T-helper 22 cell (primary cell): ENCODE measurements around the gene TNPO1.
"Not testable (repeated sequence)": the region's sequence is repeated elsewhere in the genome, so short reads cannot be mapped to it uniquely, and the experiment has no call there.

ENCODE experiments used
- DNase-seq: peaks from one replicate; pipeline ENCODE4 v3.0.0-alpha.2; 2020; ENCODE audit warnings: low read depth

The TNPO1 gene

DNA sequence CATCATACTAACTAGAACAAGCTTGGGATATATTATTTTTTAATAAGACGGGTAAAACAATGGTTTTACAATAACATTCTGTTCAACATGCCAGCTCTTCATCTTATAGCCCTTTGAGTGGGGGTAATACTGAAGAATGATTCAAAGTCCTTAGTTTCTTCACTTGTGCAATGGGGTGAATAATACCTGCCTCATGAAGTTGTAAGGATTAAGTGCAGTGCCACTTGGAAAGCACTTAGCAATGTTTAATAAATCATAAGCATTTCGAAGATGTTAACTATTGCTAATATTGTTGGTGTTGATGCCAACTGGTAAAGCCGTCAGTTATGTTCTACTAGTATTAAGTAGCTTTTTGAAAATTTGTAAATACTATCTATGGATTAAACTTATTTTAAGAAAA is 38.0 kb downstream of the TNPO1 start:
- DNase-seq = no peak

- DNase-seq = no peak
Measured at GRCh38 chr5:72855821-72856220, 39.4 kb downstream of the TNPO1 start.

- DNase-seq = no peak
Measured at GRCh38 chr5:72857396-72857795, 40.9 kb downstream of the TNPO1 start.

GRCh38 chr5:72859127-72859526 is 42.7 kb downstream of the TNPO1 start:
- no peak for DNase-seq

DNA sequence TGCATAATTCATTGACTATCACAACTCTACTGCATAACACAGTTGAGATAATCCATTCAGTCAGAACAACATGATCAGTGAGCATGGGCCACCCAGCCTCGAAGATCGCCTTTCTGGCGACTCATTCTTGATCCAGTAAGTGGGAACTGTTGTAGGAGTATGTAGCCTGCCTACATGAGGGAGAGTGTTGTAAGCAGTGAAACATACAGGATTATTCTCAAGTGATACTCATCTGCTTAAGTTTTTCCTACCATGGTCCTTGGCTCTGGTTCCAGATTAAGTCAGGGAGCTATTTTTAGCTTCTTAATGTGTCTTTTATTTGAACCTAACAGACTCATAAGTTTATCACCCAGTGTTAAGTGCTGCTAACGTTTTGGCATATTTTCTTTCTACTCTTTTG is 44.0 kb downstream of the TNPO1 start:
- no peak for DNase-seq

- no peak for DNase-seq
Measured at GRCh38 chr5:72871366-72872024, 55.0 kb downstream of the TNPO1 start.

DNA sequence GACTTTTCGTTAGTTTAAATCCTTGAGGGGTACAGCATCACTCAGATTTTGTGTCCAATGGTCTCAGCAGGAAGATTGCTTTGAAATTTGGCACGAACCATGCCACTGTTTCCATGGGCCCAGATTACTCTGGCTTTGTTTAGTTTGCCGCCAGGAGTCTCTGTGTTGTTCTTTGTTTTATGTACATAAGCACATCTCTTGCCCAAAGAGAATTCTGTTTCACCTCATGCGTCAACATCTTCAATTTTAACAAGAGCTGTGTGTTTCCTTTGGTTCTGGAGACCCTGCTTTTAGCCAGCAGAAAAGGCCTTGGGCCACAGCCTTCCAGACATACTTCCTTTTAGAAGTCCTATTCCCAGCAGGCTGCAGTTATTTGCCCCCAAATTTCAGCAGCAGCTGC is 62.4 kb downstream of the TNPO1 start:
- no peak for DNase-seq

- DNase-seq = no peak
Measured at GRCh38 chr5:72882989-72883388, 66.5 kb downstream of the TNPO1 start.

DNA sequence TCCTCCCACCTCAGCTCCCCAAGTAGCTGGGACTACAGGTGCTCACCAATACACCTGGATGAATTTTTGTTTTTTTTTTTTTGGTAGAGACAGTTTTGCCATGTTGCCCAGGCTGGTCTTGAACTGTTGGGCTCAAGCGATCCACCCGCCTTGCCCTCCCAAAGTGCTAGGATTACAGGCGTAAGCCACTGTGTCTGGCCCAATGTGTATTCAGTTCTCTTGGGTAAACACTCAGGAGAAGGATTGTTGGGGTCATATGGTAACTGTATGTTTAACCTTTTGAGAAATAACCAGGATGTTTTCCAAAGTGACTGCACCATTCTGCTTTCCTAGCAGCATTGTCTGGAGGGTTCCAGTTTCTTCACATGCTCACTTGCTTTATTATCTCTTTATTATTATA is 67.4 kb downstream of the TNPO1 start:
- no peak for DNase-seq

DNA sequence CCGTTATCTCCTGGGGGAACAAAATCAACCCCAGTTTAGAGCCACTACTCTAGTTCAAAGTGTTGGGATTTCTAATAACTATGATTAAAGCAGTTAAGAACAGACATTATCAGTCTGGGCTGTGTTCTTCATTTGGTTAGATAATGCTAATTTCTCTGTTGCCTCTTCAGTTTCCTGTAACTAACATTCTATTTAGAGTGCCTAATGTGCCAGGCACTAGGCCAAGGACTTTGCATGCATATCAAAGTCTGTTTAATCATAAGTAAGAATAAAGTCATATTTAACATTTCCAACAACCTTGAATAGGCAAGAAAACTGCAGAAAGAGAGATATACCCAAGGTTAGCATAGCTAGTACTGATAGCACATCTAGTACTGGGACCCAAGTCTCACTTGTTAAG is 68.4 kb downstream of the TNPO1 start:
- DNase-seq = no peak

- DNase-seq = no peak
Measured at GRCh38 chr5:72885824-72886223, 69.4 kb downstream of the TNPO1 start.

- DNase-seq = no peak
Measured at GRCh38 chr5:72888595-72888994, 72.1 kb downstream of the TNPO1 start.

DNA sequence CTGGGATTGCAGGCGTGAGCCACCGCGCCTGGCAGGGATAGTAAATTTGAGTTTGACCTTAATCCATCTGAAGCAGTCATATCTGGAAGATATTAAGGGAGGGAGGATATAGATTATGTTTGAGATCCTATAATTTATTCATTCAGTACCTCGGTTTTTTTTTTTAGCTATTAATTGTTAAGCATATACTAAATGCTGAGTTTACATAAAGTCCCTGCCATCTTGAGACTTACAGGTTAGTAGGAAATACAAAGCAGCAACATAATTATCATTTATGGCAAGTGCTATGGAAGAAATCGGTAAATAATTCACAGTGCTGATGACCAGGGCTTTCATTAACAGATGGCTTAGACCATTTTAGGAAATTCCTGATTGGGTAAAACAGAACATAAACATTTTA is 72.9 kb downstream of the TNPO1 start:
- no peak for DNase-seq

DNA sequence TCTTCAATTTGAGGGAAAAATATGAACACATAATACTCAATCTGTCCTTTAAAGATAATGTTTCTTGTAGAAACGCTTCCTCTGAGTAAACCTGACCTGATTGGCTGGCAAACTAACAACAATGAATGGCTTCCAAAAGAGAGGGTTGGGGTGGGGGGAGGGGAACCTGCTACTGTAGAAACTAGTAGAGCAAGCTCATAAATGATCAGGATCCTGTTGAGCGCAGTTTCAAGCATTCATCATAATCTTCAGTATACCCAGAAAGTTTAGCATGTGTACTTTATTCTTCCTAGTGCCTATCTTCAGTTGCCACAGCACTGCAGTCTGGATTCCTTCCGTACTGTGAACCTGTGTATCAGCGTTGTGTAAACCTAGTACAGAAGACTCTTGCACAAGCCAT is 76.4 kb downstream of the TNPO1 start:
- DNase-seq = no peak

DNA sequence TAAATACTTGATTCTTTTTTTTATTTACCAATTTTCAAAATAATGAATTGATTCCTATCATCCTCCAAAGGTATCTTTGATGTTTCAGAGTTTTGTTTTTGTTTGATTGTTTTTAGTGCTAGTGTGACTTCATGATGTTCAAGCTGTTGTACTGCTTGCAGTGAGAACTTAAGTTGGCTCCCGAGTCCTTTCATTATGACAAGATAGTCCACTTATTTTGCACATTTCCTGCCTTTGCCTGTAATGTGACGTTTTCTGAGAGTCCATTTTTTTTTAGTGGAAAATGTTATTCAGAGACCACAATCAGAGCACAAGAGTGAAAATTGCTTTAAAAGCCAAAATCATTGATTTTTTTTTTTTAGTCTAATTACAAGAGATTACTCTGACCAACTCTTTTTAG is 79.3 kb downstream of the TNPO1 start:
- DNase-seq = no peak

DNA sequence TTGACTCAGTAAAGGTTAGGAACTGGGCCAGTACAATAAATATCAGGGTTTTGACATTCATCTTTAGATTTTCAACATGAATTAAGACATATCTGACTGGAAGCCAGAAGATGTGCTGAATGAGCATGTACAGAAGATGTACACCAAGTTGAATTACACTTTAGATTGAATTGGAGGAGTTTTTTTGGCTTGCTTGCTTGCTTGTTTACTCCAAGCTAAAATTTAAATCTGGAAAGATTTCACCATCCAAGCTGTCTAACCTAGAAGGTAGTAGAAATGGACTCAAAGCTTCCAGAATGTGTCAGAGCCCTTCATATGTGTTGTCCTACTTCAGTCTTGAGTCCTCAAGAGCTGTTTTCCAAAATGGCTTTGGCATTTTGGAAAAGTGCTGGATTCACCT is 90.3 kb downstream of the TNPO1 start:
- DNase-seq = no peak

- no peak for DNase-seq
Measured at GRCh38 chr5:72908664-72909063, 92.2 kb downstream of the TNPO1 start.

DNA sequence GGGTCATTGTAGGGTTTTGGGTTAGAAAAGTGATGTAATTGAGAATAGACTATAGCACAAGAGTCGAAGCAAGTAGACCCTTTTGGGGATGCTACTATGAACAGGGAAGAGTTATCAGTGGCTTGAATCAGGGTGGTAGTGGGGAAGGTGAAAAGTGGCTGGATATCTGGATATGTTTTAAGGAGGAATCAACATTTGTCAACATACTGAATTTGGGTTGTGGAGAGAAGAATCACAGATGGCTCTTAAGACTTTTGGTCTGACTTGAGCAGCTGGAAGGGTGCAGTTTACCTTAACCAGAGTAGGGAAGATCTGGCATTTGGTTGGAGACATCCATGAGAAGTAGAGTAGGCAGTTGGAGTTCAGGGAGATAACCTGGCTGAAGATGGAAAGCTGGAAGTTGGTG is 100.9 kb downstream of the TNPO1 start:
- DNase-seq = no peak

- DNase-seq = no peak
Measured at GRCh38 chr5:72920690-72921502, 104.4 kb downstream of the TNPO1 start.

DNA sequence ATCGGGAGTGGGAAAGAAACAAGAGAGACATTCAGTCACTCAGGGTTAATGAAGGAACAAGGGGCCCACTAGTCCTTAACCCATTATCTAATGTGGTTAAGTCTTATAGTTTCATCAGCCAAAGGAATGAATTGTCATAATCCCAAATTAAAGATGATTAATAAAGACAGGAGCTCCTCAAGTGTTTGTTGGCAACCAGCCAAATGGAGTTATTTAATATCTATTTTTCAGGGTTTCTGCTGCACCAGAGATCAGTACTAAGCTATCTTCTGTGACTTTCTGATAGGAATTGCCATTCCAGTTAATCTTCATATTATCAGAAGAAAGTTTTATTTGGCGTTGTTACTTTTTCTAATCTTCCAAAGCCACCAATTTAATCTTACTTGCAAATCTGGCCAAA is 105.4 kb downstream of the TNPO1 start:
- DNase-seq = no peak

GRCh38 chr5:72922422-72922821 is 106.0 kb downstream of the TNPO1 start:
- no peak for DNase-seq

- DNase-seq = no peak
Measured at GRCh38 chr5:72925336-72926010, 109.0 kb downstream of the TNPO1 start.

- not testable (repeated sequence) for DNase-seq
Measured at GRCh38 chr5:72932686-72933085, 116.2 kb downstream of the TNPO1 start.
